PC-3 (cell line): ENCODE data around the gene TDRD12.

ENCODE experiments used
- CTCF ChIP-seq: fragments of 300-600 bp; sonication (generic); conservative IDR thresholded peaks from 2 replicates; pipeline ENCODE4 v1.5.1; 2017; ENCODE audit warnings: antibody characterized with exemption, low read depth, mild to moderate bottlenecking, low read length
- EZH2 ChIP-seq: fragments of 300-600 bp; sonication (generic); IDR thresholded peaks from one replicate; pipeline ENCODE4 v1.6.1; 2017; ENCODE audit warnings: antibody characterized with exemption, mild to moderate bottlenecking, low read length; ENCODE audit not compliant: unreplicated experiment

- TF ChIP-seq EZH2, result no peak
- TF ChIP-seq CTCF, result no peak
Observed at GRCh38 chr19:32674931-32675719, 44.4 kb upstream of the TDRD12 start, which contains the start of gene ANKRD27.
